ENCODE measurements around the gene HNF4A.

HNF4A gene

GRCh38 chr20:44393608-44394451 is 38.3 kb downstream of the HNF4A start:
- no peak for DNase-seq

- no peak for DNase-seq
Measured at GRCh38 chr20:44394452-44394701, 38.9 kb downstream of the HNF4A start.

- no peak for DNase-seq
Measured at GRCh38 chr20:44394702-44395460, 39.4 kb downstream of the HNF4A start.

GRCh38 chr20:44395461-44396340 is 40.2 kb downstream of the HNF4A start:
- DNase-seq, result no peak

GRCh38 chr20:44396369-44397130 is 41.1 kb downstream of the HNF4A start:
- no peak for DNase-seq

- DNase-seq, result no peak
Measured at GRCh38 chr20:44398335-44398734, 42.8 kb downstream of the HNF4A start.

- no peak for DNase-seq
Measured at GRCh38 chr20:44399446-44399845, 43.9 kb downstream of the HNF4A start.

- DNase-seq, result no peak
Measured at GRCh38 chr20:44400671-44400969, 45.1 kb downstream of the HNF4A start.

- DNase-seq, result no peak
Measured at GRCh38 chr20:44400970-44401769, 45.7 kb downstream of the HNF4A start.

- DNase-seq, result no peak
Measured at GRCh38 chr20:44401770-44402390, 46.4 kb downstream of the HNF4A start.

- no peak for DNase-seq
Measured at GRCh38 chr20:44402391-44403193, 47.1 kb downstream of the HNF4A start.

GRCh38 chr20:44403194-44404112 is 48.0 kb downstream of the HNF4A start:
- DNase-seq, result no peak

GRCh38 chr20:44404204-44405181 is 49.0 kb downstream of the HNF4A start:
- no peak for DNase-seq

- no peak for DNase-seq
Measured at GRCh38 chr20:44405257-44405656, 49.8 kb downstream of the HNF4A start.

GRCh38 chr20:44405785-44406571 is 50.5 kb downstream of the HNF4A start:
- DNase-seq, result no peak

- DNase-seq, result no peak
Measured at GRCh38 chr20:44406572-44407137, 51.2 kb downstream of the HNF4A start.

Data from NCI-H2081 (cell line).